Prostate gland (tissue), 2 donors: ENCODE measurements around the gene GDPD5.

Source experiments
- POLR2A ChIP-seq: fragments of 450-650 bp; IDR thresholded peaks from one replicate; pipeline ENCODE4 v1.6.1; 2016; ENCODE audit warnings: antibody characterized with exemption, mild to moderate bottlenecking
- POLR2AphosphoS5 ChIP-seq: sonication (generic); formaldehyde crosslinking; IDR thresholded peaks from one replicate; pipeline ENCODE4 v1.6.1; 2017; ENCODE audit warnings: antibody characterized with exemption
- TF ChIP-seq, protein P1 (sequence below), 4 experiments: fragments of 200-600 bp in 2 of 4; fragments of 450-650 bp in 2 of 4; sonication (generic) in 2 of 4; IDR thresholded peaks; 1 replicate in 3 of 4; 2 replicates in 1 of 4; pipeline ENCODE4 v1.5.1; 2016 to 2019; ENCODE audit warnings: antibody characterized with exemption in 4 of 4, mild to moderate bottlenecking in 2 of 4, moderate library complexity in 2 of 4

GRCh38 chr11:75403983-75404658 lies 121.6 kb downstream of the GDPD5 start:
- TF ChIP-seq, protein P1, sequence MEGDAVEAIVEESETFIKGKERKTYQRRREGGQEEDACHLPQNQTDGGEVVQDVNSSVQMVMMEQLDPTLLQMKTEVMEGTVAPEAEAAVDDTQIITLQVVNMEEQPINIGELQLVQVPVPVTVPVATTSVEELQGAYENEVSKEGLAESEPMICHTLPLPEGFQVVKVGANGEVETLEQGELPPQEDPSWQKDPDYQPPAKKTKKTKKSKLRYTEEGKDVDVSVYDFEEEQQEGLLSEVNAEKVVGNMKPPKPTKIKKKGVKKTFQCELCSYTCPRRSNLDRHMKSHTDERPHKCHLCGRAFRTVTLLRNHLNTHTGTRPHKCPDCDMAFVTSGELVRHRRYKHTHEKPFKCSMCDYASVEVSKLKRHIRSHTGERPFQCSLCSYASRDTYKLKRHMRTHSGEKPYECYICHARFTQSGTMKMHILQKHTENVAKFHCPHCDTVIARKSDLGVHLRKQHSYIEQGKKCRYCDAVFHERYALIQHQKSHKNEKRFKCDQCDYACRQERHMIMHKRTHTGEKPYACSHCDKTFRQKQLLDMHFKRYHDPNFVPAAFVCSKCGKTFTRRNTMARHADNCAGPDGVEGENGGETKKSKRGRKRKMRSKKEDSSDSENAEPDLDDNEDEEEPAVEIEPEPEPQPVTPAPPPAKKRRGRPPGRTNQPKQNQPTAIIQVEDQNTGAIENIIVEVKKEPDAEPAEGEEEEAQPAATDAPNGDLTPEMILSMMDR (IDR thresholded peaks at IDR 0.05): no peak
- TF ChIP-seq POLR2A (no peak), POLR2AphosphoS5 (no peak)
